GM12873 (cell line): Measurements from ENCODE around the gene PRAMEF11.

Experiments
- CTCF ChIP-seq: IDR thresholded peaks from 2 replicates; pipeline ENCODE4 v1.5.1; 2012; ENCODE audit warnings: low read depth, mild to moderate bottlenecking, moderate library complexity, low read length, control low read depth; ENCODE audit not compliant: insufficient read depth; ENCODE audit errors: missing control alignments

Gene PRAMEF11

GRCh38 chr1:12775443-12775842 lies 55.8 kb downstream of the PRAMEF11 start:
- no peak for TF ChIP-seq CTCF

GRCh38 chr1:12774801-12775345 lies 56.3 kb downstream of the PRAMEF11 start:
- TF ChIP-seq CTCF, result no peak
